Chondrocyte (in vitro differentiated cells): ENCODE data around the gene SENP1. TPM values are rescaled to one million over a fixed set of nuclear protein-coding genes. Genes with fewer than 3 reads are reported as not detected.

Experiments
- DNase-seq: peaks from one replicate; pipeline ENCODE4 v3.0.0; 2021; ENCODE audit warnings: mixed read lengths, low spot score
- H3K27ac Mint-ChIP-seq: one replicate; pipeline ENCODE4 v1.8.0; 2021; ENCODE audit warnings: mild to moderate bottlenecking, moderate library complexity, mixed read lengths; ENCODE audit not compliant: unreplicated experiment
- H3K27me3 Mint-ChIP-seq: 2 replicates; pipeline ENCODE4 v1.8.0; 2021; ENCODE audit warnings: low read depth, mixed read lengths
- H3K36me3 Mint-ChIP-seq: 2 replicates; pipeline ENCODE4 v1.8.0; 2021; ENCODE audit warnings: low read depth, mixed read lengths
- H3K4me1 Mint-ChIP-seq: 2 replicates; pipeline ENCODE4 v1.8.0; 2021; ENCODE audit warnings: low read depth, mild to moderate bottlenecking, mixed read lengths
- H3K4me3 Mint-ChIP-seq: one replicate; pipeline ENCODE4 v1.8.0; 2021; ENCODE audit warnings: mild to moderate bottlenecking, moderate library complexity, mixed read lengths; ENCODE audit not compliant: unreplicated experiment
- H3K9me3 Mint-ChIP-seq: 2 replicates; pipeline ENCODE4 v1.8.0; 2021; ENCODE audit warnings: low read depth, mixed read lengths
- total RNA-seq: library from RNA; stranded (reverse); gene quantifications from 3 replicates; pipeline ENCODE4 v1.2.1, GENCODE V29; 2021
- TF ChIP-seq, protein P1 (sequence below): fragments of 200-600 bp; sonication (generic); IDR thresholded peaks from 2 replicates; pipeline ENCODE4 v1.5.0; 2021; ENCODE audit warnings: antibody characterized with exemption, mild to moderate bottlenecking, moderate library complexity

SENP1 gene
- total RNA-seq, 1 donor from 2014 or later, result 19.7 TPM

DNA sequence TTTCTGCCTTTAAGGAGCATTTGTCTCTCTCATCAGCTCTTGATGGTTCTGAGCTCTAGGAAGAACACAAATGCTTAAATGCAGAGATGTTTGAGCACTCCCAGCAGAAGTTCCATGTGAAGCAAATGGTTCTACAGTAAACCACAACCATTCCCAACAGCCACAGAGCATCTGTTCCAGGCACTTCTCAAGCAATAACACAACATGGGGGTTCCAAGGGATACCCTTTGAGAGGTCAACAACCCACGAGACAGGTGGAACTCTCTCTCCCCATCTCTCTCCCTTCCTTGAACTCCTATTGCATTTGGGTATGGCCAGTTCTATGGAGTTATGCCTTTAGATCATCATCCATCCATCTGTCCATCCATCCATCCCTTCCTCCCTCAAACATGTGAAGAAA lies 96.4 kb downstream of the SENP1 start:
- Mint-ChIP-seq H3K36me3 (no peaks in the 10 kb centered on the region), H3K4me3 (no peak overlapping the region), H3K9me3 (no peaks in the 10 kb centered on the region), H3K27me3 (peaks cover 48% of the 10 kb centered on the region), H3K27ac (no peak overlapping the region), H3K4me1 (peaks cover 3% of the 10 kb centered on the region)
- no peak for DNase-seq
- TF ChIP-seq, protein P1, sequence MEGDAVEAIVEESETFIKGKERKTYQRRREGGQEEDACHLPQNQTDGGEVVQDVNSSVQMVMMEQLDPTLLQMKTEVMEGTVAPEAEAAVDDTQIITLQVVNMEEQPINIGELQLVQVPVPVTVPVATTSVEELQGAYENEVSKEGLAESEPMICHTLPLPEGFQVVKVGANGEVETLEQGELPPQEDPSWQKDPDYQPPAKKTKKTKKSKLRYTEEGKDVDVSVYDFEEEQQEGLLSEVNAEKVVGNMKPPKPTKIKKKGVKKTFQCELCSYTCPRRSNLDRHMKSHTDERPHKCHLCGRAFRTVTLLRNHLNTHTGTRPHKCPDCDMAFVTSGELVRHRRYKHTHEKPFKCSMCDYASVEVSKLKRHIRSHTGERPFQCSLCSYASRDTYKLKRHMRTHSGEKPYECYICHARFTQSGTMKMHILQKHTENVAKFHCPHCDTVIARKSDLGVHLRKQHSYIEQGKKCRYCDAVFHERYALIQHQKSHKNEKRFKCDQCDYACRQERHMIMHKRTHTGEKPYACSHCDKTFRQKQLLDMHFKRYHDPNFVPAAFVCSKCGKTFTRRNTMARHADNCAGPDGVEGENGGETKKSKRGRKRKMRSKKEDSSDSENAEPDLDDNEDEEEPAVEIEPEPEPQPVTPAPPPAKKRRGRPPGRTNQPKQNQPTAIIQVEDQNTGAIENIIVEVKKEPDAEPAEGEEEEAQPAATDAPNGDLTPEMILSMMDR, result no peak

DNA sequence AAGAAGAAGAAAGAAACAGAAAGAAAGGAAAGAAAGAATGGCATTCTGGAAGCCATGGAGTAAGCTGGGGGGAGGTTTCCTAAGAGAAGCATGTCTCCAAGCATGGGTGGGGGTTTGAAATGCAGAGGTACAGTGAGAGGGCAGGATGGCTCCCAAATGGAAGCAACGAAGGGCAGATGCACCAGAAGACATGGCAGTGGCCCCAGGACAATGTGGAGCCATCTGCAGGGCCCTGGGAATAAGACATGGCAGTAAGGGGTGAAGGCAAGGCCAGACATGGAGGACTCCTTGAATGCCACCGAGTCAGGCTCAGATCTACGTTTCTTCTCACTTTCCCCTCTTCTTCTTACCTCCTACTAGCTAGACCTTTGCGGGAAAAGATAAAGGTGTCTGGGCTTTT lies 96.9 kb downstream of the SENP1 start:
- peaks cover 5% of the 10 kb centered on the region for H3K4me1 Mint-ChIP-seq
- TF ChIP-seq, protein P1, result no peak
- no peaks in the 10 kb centered on the region for H3K36me3 Mint-ChIP-seq
- no peak for DNase-seq
- H3K9me3 Mint-ChIP-seq, result no peaks in the 10 kb centered on the region
- no peak overlapping the region for H3K4me3 Mint-ChIP-seq
- H3K27ac Mint-ChIP-seq, result no peak overlapping the region
- peaks cover 50% of the 10 kb centered on the region for H3K27me3 Mint-ChIP-seq

DNA sequence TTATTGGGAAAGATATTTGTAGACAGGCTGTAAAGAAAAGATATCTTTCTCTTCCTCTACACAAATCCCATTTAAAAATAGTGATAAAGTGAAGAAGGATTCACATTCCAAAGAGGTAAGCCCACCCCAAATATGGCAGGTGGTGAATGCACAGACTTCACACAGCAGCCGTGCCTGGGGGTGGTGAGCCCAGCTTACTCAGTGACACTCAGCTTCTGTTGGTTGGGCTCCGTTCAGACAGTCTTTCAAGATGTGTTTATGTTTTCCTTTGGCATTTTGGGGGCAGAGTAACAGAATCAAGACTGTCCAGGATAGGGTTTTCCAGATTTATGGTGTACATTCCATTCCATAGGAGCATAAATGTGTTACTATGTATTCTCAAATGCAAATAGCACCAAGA lies 97.5 kb downstream of the SENP1 start:
- peaks cover 11% of the 10 kb centered on the region for H3K4me1 Mint-ChIP-seq

DNA sequence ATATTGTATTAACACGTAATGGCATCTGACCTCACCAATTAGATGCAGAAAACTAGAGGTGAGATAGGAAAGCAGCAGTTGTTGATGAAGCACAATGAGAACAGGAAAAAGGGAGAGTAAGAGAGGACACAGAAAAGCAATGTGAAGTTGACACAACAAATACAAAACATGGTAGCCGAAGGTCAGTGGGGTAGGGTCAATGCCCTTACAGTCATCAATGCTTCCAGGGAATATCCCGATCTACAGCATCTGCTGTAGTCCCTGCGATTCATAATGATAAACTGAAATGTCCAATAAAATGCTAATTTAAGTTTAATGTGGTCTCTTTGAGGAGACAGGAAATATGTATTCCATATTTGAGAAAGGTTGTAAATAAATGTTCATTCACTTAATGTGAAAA lies 98.7 kb downstream of the SENP1 start:
- Mint-ChIP-seq H3K4me3 (no peak overlapping the region), H3K4me1 (peaks cover 23% of the 10 kb centered on the region), H3K27me3 (peaks cover 66% of the 10 kb centered on the region), H3K27ac (no peak overlapping the region), H3K9me3 (no peaks in the 10 kb centered on the region), H3K36me3 (no peaks in the 10 kb centered on the region)
- TF ChIP-seq, protein P1, result no peak
- no peak for DNase-seq

More for the DNA sequence above, 97.5 kb downstream of the SENP1 start:
- Mint-ChIP-seq H3K36me3 (no peaks in the 10 kb centered on the region), H3K27me3 (peaks cover 56% of the 10 kb centered on the region), H3K27ac (no peak overlapping the region), H3K9me3 (no peaks in the 10 kb centered on the region), H3K4me3 (no peak overlapping the region)
- DNase-seq, result no peak
- TF ChIP-seq, protein P1, result no peak

DNA sequence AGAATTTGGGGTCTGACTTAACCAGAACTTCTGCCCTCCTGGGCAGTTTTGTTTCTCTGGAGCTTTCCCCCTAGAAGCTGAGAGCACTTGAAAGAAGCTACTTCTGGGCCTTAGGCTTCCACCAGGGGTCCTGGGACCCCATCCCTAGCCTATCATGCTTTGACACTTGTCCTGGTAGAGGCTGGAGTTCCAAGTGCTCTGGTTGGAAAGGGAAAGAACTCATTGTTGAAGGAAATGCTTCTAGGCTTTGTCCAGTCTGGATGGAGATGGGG lies 100.2 kb downstream of the SENP1 start:
- Mint-ChIP-seq H3K4me1 (peaks cover 37% of the 10 kb centered on the region), H3K27me3 (peaks cover 58% of the 10 kb centered on the region), H3K27ac (no peak overlapping the region), H3K9me3 (no peaks in the 10 kb centered on the region), H3K36me3 (no peaks in the 10 kb centered on the region), H3K4me3 (peak overlapping the region; percentile 46)
- TF ChIP-seq, protein P1, result no peak
- no peak for DNase-seq
